OCI-M2 (cell line): Measurements from ENCODE around the gene CEBPB.
"Not testable (repeated sequence)": the region's sequence is repeated elsewhere in the genome, so short reads cannot be mapped to it uniquely, and the experiment has no call there.

ENCODE experiments used
- DNase-seq: peaks from one replicate; lab custom pipeline; 2025; ENCODE audit not compliant: unreplicated experiment; lab: John Stamatoyannopoulos, UW

CEBPB gene

DNA sequence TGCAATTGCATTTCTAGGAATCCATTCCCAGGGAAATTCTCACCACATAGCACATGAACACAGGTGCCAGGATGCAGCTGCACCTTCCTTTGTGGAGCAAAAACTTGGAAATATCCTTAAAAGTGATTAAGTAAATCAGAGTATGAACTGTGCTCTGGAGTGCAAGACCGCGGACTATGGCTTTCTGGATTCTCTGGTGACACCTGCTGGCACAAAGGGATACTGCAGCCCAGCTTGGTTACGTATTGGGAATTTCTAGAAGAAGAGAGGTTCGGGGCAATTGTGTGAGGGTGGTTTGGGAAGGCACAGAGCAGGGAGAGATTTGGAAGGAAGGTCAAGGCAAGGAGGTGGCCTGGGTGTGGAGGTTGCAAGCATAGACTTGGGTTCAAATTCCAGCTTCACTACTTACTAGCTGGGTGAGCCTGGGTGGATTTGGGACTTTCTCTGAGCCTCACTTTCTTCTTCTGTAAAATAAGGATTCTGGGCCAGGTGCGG, 21.3 kb upstream of the CEBPB start:
- DNase-seq, result peak; percentile 83

DNA sequence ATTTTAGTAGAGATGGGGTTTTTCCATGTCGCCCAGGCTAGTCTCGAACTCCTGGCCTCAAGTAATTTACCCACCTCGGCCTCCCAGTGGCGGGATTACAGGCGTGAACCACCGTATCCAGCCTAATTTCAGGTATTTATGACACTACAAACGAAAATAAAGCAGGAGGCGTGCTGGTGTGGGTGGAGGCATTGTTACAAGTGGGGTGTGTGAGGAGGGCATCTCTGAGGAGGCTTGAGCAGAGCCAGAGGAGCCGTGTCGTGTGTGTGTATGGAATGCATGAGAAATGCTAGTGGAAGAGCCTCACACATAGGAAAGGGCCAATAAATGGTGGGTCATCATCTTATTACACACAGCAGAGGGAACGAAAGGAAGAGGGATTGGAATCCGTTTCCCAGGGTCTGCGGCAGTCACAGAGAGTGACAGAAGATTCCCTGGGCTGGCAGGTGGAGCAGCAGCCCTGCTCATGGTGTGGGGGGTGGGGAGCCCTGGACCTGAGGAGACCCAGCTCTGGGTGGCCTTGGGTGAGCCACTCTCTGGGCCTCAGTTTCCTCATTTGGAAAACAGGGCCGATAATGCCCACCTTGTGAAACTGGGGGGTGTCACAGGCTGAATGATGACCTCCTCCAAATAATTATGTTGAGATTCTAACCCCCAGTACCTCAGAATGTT, 19.9 kb upstream of the CEBPB start:
- no peak for DNase-seq

DNA sequence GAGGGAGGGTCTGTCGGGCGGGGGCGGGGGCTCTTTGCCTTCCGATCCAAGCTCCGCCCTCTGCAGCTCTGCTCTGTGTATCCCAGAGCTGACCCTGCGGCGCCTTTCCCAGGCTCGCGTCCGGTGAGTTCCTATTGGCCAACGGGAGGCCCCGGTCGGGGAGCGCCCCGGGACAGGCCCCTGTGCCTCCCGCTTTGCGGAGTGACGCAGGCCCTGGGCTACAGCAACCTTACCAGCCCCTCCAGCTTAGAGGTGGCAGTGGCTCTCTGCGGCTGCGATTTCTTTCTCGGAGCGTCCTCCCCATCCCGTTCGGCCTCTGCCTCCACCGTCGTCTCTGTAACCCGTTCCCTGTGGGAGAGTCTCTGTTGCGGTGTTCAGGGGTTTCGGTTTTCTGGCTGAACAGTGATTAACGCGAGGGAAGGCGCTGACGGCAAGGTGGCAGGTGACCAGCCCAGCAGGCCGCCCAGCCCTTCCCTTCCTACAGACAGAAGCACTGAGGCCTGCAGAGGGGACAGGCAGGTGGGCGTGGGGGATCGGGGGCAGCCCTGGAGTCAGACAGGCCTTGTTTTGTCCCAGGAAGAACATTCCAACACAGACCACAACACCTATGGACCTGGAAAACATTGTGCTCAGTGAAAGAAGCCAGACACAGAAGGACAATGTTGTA, 18.1 kb upstream of the CEBPB start:
- no peak for DNase-seq

DNA sequence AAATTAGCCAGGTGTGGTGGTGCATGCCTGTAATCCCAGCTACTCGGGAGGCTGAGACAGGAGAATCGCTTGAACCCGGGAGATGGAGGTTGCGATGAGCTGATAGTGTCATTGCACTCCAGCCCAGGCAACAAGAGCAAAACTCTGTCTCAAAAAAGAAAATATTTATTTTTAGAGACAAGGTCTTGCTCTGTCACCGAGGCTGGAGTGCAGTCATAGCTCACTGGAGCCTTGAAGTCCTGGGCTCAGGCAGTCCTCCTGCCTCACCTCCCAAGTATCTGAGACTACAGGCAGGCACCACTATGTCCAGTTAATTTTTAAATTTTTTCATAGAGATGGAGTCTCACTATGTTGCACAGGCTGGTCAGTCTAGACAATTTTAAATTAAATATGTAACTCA, 16.2 kb upstream of the CEBPB start:
- DNase-seq, result no peak

DNA sequence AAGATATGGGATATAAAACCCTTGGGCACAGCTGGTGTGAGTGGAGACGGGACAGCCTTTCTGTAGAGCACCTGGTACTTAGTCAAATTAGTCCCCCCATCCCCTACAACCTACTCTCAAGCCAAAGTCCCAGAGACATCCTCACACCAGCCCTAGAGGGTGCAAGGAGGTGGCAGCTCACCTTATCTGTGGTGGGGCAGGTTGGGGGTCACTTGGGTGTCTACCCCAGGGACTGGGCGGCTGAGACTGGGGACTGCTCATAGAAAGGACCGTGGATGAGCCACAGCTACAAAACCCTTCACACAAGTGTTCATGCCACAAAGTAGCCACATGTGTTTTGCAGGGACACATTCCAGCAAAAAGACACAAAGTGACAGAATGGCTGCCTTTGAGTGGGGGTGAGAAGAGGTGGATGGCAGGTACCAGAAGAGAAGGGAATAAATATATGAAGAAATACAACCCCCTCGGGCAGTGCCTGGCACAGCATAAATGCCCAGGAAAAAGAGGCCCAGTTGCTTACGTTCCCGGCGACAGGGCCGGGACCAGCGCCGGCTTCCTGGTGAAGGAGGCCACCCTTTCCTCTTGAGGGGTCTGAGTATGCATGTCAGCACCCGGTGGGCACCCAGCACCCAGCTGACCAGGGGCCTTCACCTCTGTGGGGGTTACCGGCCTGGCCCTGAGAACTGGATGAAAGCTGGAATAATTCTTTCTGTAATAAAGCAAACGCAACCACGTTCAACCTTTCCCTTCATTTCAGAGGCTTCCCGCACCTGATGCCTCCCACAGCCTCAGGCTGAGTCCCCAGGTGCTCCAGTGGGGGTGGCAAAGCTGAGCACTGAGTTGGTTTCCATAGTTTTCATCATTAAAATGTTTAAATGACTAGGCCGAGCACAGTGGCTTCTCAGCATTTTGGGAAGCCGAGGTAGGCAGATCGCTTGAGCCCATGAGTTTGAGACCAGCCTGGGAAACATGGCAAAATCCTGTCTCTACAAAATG, 14.4 kb upstream of the CEBPB start:
- DNase-seq, result no peak

DNA sequence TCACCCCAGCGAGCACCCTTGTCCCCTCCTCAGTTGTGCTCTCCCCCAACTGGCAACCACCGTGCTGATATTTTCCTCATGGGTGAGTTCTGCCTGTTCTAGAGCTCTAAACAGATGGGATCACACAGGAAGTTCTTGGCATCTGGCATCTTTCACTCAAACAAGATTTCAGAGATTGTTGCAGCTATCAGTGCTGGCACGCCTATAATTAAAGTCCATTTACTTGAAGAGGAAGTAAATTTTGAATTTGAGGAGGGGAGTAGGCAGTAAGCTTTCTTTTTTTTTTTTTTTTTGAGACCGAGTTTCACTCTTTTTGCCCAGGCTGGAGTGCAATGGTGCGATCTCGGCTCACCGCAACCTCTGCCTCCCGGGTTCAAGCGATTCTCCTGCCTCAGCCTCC, 12.0 kb upstream of the CEBPB start:
- DNase-seq, result not testable (repeated sequence)

DNA sequence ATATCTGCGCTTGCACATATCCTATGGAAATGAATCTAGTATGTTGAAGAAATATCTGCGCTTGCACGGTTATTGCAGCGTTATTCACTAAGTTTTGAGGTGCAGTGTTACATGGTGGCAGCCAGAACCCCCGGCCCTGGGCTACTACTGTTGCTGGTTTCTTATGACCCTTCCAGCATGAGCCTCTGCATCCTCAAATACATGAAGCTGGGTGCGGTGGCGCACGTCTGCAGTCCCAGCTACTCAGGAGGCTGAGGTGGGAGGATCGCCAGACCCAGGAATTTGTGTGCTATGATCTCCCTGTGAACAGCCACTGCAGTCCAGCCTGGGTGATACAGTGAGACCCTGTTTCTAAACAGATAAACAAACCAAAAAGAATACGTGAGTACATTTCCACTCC, 9.3 kb upstream of the CEBPB start:
- DNase-seq, result no peak

DNA sequence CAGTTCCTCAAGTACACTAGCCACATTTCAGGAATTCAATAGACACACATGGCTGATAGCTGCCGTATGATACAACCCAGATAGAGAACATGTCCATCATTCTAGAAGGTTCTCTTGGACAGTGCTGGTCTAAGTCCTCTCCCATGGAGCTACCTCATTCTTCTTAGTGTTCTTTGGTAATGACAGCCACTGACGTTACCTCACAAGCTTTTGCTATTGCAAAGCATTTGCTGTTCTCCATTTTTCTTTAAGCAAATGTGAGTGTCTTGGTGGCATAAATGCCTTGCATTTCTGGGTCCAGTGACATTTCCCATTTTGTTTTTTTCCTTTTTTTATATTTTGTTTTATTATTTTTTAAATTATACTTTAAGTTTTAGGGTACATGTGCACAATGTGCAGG, 8.3 kb upstream of the CEBPB start:
- DNase-seq, result no peak

DNA sequence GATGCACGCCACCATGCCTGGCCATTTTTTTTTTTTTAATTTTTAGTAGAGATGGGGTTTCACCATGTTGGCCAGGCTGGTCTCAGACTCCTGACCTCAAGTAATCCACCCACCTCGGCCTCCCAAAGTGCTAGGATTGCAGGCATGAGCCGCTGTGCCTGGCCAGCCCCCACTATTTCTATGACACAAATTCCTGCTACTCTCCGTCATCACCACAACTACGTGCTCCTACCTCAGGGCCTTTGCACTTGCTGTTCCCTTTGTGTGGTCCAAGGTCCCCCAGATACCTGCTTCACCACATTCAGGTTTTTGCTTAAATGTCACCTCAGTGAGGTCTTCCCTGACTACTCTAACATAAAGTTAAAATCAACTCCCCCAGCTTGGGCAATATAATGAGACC, 5.2 kb upstream of the CEBPB start:
- DNase-seq, result no peak

DNA sequence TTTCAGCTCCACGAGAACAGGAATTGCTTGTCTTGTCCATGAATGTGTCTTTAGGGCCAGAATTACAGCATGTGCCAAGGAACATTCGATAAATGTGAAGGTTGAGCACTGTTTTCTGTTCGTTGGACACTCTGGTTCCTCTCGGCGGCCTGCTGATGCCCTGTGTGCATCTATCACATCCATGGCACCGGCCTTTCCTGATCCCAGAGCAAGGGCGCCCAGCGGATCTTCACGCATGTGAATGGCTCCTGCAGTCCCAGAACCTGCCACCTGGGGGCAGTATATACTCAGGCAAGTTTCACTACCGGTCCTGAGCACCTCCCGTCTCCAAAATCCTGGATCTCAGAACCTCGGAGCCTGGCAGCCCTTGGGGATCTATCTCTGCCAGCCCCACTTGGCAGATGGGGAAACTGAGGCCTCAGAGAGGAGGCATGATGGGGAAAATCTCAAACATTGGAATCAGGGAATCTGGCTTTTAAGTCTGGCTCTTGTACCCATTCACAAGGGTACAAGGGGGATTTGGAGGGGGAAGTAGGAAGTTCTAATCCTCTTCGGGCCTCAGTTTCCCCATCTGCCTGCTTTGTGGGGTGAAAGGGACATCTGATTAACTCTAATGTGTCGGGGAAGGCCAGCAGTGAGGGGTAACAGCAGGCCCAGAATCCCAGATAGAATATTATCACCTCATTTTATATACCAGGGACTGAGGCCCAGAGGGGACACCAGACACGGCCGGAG, 4.3 kb upstream of the CEBPB start:
- DNase-seq, result peak; percentile 90

DNA sequence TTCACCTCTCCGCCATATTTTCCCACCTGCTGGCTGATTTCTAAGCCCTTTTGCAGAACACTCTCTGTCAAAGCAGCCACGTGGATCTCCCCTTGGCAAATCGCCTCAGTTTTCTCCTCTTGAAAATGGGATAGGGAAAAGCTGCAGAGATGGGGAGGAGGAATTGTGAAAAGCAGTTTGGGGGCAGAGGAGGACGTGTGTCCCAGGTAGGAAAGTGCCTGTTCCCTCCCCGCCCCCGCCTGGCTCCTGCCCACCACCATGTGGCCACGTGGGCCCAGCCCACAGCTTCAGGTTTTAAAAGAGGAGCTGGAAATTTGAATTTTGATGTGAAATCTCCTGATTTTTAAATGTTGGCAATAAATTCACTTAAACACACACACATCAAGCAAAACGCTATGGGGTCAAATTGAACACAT, 3.6 kb upstream of the CEBPB start:
- no peak for DNase-seq

DNA sequence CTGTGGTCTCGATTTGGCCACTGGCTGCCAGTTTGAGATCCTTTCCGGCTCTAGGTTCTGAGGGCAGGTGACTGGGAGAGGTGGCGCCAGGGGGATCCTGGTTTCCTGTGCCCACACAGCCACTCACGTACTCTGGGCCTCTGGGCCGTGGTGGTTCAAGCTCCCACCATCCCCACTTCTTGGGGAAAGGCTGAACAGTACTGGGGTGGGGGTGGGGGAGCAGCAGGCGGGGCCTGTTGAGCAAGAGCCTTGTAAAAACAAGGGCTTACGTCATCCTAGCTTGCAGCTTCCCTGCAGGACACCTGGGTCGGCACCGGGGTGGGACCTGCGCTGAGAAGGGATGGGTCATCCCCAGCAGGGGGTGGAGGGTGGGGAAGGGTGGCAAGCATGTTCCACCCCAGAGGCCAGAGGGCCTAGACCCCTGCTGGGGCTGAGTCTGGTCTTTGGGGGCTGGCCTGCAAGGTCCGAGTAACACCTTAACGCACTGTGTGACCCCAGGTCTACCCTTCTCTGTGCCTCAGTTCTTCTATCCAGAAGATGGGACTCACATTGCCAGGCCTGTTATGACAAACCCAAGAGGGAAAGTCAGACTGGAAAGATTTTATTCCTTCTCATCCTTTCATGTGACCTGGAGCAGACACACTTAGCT, 3.1 kb upstream of the CEBPB start:
- no peak for DNase-seq

DNA sequence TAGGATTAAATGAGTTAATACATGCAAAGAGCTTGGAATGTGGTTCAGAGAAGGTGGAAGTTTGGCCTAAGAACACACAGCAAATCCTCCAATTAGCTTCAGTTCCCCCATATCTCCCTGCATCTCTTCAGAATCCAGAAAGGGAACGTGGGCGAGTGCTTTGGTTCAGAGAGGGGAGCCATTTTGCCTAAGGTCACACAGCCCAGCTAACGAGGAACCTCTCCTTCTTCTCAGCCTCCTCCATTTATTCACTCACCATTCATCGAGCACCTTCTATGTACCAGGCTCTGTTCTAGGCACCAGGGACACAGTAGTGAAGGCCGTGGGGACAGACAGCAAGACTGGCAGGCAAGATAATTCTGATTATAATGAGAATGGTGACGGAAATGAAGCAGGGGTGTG, 2.3 kb upstream of the CEBPB start:
- no peak for DNase-seq

DNA sequence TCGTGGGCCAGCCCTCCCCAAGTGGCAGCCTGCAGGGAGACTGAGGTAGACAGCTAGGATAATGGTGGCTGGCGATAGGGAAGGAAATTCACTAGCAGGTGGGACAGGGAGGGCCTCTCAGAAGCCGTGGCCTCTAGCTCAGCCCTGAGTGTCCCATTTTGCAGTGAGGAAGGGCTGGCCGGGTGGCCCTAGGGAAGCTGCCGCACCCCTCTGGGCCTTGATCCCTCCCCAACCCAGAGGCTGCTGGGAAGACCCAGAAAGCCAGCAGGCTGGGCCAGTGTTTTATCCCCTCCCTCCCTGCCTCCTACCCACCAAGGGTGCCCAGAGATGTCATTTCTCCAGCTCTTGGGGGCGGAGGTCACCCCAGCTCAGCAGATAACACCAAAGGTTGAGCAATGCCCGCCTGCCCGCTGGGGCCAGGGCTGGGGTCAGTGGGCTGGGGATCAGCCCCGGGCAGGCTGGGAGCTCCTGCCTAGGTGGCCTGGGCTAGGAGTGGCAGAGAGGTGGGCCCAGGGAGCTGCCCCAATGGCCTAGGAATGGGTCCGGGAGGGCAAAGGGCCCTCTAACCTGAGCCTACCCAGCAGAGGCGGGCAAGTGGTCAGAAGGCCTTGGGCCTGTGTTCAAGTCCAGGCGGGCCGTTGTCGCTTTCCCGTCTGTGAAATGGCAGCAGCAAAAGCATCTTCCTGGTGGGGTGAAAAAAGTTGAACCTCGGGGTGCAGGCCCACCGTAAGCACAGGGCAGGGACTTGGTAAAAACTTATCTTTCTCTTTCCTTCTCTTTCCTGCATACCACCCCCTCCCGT, 1.6 kb upstream of the CEBPB start:
- DNase-seq, result no peak

DNA sequence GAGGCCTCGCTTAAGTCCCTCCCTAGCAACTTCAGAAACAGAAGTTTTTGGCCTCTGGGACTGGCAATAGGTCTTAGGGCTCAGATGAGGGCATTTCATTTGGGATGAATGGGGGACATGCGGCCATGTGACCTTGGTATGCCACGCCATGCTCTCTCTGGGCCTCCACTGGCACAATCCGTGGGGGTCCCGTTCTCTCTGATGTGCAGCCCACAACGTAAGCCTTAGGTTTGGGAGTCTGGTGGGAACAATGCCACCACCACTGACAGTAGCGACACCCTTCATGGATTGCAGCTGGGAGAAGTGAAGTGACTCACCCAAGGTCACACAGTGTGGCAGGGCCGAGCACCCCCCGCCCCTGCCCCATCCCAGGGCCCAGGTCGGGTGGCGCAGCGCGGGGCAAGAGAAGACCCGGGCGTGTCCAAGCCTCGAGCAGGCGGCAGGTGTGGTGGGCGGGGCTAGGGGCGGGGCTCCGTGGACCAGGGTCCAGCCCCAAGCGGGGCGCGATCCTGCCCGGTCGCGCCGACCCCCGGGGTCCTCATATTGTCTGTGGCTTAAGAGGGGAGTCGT, 864 bp upstream of the CEBPB start:
- DNase-seq, result no peak

DNA sequence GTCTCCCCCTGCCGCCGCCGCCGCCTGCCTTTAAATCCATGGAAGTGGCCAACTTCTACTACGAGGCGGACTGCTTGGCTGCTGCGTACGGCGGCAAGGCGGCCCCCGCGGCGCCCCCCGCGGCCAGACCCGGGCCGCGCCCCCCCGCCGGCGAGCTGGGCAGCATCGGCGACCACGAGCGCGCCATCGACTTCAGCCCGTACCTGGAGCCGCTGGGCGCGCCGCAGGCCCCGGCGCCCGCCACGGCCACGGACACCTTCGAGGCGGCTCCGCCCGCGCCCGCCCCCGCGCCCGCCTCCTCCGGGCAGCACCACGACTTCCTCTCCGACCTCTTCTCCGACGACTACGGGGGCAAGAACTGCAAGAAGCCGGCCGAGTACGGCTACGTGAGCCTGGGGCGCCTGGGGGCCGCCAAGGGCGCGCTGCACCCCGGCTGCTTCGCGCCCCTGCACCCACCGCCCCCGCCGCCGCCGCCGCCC, 474 bp downstream of the CEBPB start:
- no peak for DNase-seq

DNA sequence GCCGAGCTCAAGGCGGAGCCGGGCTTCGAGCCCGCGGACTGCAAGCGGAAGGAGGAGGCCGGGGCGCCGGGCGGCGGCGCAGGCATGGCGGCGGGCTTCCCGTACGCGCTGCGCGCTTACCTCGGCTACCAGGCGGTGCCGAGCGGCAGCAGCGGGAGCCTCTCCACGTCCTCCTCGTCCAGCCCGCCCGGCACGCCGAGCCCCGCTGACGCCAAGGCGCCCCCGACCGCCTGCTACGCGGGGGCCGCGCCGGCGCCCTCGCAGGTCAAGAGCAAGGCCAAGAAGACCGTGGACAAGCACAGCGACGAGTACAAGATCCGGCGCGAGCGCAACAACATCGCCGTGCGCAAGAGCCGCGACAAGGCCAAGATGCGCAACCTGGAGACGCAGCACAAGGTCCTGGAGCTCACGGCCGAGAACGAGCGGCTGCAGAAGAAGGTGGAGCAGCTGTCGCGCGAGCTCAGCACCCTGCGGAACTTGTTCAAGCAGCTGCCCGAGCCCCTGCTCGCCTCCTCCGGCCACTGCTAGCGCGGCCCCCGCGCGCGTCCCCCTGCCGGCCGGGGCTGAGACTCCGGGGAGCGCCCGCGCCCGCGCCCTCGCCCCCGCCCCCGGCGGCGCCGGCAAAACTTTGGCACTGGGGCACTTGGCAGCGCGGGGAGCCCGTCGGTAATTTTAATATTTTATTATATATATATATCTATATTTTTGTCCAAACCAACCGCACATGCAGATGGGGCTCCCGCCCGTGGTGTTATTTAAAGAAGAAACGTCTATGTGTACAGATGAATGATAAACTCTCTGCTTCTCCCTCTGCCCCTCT, 1.1 kb downstream of the CEBPB start:
- DNase-seq, result no peak
